Fibroblast of skin of left biceps (primary cell): ENCODE data around the gene SUSD4.
A peak's percentile ranks its signal among the peaks of the same experiment; 100 is the strongest.

Source experiments
- DNase-seq, 2 experiments: peaks; one replicate each; pipeline ENCODE4 v3.0.0-alpha.2; 2013; ENCODE audit warnings: low read depth in 2 of 2

The SUSD4 gene

DNA sequence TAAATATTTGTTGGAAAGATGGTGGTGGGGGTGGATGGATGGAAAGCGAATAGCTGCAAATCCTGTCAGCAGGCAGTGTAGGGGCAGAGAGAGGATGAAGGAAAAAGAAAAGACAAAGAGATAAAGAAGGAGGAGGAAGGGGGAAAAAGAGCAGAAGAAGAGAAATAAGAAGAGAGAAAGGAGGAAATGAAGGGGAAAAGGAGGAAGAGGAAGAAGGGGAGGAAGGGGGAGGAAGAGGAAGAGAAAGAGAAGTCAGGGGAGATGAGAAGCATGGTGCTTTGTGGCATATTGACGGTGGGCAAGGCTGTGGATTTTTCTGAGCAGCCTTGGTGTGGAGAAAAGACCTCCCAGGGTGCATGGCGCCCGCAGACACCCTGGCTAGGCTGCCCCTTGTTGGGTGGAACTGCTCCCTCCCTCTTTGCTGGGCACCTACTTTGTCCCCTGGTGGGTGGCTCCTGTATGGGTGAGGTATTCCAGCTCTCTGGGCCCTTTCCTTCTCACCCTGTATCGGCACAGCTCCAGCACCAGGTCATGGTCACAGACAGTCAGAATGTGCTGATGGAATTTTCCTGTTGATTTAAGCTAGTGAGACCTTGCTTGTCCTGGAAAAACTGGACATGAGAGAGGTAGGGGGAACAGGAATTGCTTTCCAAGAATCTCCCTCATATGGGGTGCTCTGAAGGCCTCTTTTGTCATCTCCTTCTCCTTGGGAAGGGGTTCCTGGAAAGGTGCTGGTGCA lies 175.2 kb downstream of the SUSD4 start:
- DNase-seq: no peak

DNA sequence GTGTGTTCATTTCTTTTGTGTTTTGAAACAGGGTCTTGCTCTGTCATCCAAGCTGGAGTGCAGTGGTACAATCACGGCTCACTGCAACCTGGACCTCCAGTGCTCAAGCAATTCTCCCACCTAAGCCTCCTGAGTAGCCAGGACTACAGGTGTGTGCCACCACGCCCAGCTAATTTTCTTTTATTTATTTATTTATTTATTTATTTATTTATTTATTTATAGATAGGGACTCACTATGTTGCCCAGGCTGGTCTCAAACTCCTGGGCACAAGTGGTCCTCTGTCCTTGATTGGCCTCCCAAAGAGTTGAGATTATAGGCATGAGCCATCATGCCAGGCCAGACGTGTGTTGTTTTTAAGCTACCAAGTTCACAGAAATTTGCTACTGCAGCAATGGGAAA lies 177.2 kb downstream of the SUSD4 start:
- DNase-seq: no peak

- no peak for DNase-seq
These were observed 180.6 kb downstream of the SUSD4 start for GRCh38 chr1:223183268-223183862.

GRCh38 chr1:223180731-223181321 lies 183.2 kb downstream of the SUSD4 start:
- DNase-seq: peak in 1 of 2 experiments; percentile 4

DNA sequence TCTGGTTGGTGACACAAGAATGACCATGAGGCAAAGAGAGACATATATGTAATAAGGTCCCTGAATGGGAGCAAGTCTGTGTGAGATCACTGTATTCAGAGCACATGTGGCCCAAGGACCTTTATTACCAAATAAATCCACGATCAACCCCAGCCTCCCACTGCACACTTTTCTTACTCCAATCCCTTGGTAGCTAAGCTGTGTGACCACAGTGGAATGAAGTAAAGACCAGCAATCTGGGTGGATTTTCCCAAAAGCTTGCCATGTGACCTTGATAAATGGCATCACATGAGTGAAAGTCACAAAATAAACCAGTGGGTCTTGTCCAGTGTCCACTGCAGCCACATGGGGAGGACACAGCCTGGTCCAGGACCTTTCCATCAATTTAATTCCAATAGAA lies 184.2 kb downstream of the SUSD4 start:
- no peak for DNase-seq

DNA sequence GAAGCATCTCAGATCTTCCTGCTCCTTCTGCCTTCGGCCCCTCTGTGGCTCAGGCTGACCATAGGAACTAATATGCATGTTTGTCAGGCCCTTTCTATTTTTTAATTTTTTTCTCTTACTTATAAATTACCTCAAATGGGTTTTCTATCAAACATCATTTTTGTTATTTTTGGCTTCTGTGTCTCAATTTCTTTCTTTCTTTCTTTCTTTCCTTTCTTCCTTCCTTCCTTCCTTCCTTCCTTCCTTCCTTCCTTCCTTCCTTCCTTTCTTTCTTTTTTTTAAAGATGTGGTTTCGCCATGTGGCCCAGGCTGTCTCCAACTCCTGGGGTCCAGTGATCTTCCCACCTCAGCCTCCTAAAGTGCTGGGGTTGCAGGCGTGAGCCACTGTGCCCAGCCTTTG lies 184.7 kb downstream of the SUSD4 start:
- no peak for DNase-seq

DNA sequence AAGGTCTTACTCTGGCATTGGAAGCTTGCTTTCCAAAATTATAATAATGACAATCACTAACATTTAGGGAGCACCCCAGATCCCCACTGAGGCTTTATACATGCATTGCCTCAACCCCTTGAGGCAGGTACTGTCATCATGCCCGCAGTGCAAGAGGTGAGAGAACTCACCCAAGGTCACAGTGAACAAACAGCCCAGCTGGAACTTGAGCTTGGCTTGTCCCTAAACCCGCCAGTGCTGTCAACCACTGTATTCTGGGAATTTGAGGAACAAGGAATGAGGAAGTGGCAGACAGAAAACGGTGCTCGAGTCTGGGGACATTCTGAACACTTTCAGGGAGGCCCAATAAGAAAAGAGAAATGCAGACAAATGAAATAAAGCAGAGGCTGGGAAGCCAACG lies 186.3 kb downstream of the SUSD4 start:
- no peak for DNase-seq

DNA sequence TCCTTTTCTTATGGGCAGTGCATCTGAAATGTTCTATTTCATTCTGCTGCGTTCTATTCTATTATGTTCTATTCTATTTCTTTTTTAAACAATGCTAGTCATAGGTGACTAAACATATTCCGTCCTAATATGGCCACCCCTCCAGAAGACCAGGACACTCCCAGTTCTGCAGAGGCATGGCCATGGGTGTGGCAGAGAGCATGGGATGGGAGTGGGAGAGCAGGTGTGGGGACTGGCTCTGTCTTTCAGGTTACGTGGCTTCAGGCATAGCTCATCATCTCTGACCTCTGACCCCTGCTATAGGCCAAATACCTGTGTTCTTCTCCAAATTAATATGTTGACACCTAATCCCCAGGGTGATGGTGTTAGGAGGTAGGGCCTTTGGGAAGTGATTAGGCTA lies 187.5 kb downstream of the SUSD4 start:
- no peak for DNase-seq

- DNase-seq: no peak
These were observed 188.3 kb downstream of the SUSD4 start for GRCh38 chr1:223175633-223176032.

DNA sequence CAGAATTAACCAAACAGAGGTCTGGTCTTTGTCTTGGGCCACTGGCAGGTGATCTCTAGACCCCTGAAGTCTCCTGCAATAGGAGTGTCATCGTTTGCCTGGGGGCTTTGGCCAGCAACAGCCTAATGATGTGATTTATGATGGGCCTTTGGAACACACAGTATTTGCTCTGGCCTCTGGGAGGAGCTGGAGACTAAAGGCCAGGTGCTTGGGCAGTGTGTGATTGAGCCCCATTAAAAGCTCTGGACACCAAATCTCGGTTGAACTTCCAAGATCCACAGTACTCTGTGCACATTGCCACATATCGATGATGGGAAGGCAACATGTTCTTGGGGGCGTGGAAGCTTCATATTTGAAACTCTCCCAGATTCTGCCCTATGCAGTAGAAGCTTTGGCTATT lies 188.9 kb downstream of the SUSD4 start:
- no peak for DNase-seq
